Mucosa of descending colon (tissue), 3 donors: ENCODE data around the gene PPARD. TPM values are rescaled to one million over a fixed set of nuclear protein-coding genes. Genes with fewer than 3 reads are reported as not detected.
"Not testable (repeated sequence)": the region's sequence is repeated elsewhere in the genome, so short reads cannot be mapped to it uniquely, and the experiment has no call there.

Experiments
- ATAC-seq: fragments of 200-7000 bp; cut with Tn5 transposase; one replicate; pipeline ENCODE4 v1.9.1; 2020; ENCODE audit warnings: mild to moderate bottlenecking, moderate library complexity
- DNase-seq, 3 donors: peaks; one replicate each; pipeline ENCODE4 v3.0.0-alpha.2; 2020
- H3K36me3 ChIP-seq: fragments of 200-600 bp; one replicate; pipeline ENCODE4 v1.8.0; 2021; ENCODE audit warnings: low read depth, mild to moderate bottlenecking
- H3K4me1 ChIP-seq: fragments of 200-600 bp; one replicate; pipeline ENCODE4 v1.8.0; 2021; ENCODE audit warnings: low read depth, mild to moderate bottlenecking
- H3K4me3 ChIP-seq: fragments of 200-600 bp; one replicate; pipeline ENCODE4 v1.8.0; 2021; ENCODE audit warnings: mild to moderate bottlenecking
- H3K9me3 ChIP-seq: fragments of 200-600 bp; one replicate; pipeline ENCODE4 v1.8.0; 2021; ENCODE audit warnings: mild to moderate bottlenecking
- intact Hi-C, 2 donors: fragments of 100-400 bp; cut with DNase I in 1 of 2; cut with micrococcal nuclease in 1 of 2; formaldehyde crosslinking; loops; one replicate each; pipeline versions ENCODE4 v1.11.0 to v1.11.1; 2022; cut with DNase I, micrococcal nuclease
- total RNA-seq, 3 donors: library from RNA; stranded (reverse); fragmentation: NEBNext Ultra II Directional in 2 of 3; extraction: Animal tissue kit (Norgen Biotek cat#: 25700) in 2 of 3; gene quantifications; one replicate each; pipeline versions ENCODE4 v1.2.1 to v1.2.4, GENCODE V29; 2021 to 2023
- TF ChIP-seq, protein P1 (sequence below): fragments of 200-600 bp; IDR thresholded peaks from one replicate; pipeline ENCODE4 v1.8.0; 2022; ENCODE audit warnings: antibody characterized with exemption, mild to moderate bottlenecking
- donor health status: DM: no; HTN: no; CAD: no; lungs with moderate emphysema.
- donor health status: DM: no; HTN: no; CAD: no.
- donor health status: DM: no; HTN: yes; CAD: no.

PPARD gene
- total RNA-seq, 3 donors from 2014 or later, result 44.4 to 66.7 (median 65.6) TPM

DNA sequence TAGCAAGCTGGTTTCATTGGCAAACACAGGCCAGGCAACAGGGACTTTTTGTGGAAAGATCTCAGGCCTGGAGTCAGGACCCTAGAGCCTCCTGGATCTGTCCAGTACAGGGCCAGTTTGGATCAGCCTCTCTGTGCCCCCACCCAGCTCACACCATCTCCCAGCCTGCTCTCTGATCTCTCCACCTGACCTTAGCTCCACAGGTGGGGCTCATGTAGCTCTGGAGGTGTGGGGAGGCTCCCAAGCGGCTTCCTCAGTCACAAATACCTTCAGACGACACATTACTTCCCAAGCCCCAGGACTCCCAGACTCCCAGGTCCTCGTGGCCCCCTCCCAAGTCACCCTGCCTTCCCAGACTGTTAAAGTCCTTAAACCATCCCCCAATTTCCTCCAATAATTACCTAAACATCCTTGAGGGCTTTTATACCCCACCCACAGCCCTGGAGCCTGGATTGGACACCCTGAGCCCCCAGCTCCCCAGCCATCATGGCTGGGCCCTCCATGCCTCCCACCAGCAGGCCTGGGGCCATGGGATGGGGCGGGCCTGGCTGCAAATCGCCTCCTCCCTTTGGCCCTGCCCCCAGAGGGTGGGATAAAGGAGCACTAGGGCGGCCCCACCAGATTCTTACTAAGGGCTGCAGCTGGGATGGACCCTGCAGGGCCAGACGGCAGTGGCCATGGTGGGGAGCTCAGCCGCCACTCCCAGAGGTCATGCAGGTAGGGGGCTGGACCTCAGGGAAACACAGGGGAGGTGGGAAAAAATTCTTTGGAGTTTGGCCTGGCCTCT is 93.9 kb downstream of the PPARD start:
- DNase-seq, result peak in 2 of 3 donors; percentile 28 to 43
- H3K4me3 ChIP-seq, result no peak overlapping the region
- no peaks in the 10 kb centered on the region for H3K36me3 ChIP-seq
- intact Hi-C loops, result no loop called here
- no peaks in the 10 kb centered on the region for H3K9me3 ChIP-seq
- ATAC-seq, result peak; percentile 28
- H3K4me1 ChIP-seq, result peaks cover 24% of the 10 kb centered on the region
- TF ChIP-seq, protein P1, sequence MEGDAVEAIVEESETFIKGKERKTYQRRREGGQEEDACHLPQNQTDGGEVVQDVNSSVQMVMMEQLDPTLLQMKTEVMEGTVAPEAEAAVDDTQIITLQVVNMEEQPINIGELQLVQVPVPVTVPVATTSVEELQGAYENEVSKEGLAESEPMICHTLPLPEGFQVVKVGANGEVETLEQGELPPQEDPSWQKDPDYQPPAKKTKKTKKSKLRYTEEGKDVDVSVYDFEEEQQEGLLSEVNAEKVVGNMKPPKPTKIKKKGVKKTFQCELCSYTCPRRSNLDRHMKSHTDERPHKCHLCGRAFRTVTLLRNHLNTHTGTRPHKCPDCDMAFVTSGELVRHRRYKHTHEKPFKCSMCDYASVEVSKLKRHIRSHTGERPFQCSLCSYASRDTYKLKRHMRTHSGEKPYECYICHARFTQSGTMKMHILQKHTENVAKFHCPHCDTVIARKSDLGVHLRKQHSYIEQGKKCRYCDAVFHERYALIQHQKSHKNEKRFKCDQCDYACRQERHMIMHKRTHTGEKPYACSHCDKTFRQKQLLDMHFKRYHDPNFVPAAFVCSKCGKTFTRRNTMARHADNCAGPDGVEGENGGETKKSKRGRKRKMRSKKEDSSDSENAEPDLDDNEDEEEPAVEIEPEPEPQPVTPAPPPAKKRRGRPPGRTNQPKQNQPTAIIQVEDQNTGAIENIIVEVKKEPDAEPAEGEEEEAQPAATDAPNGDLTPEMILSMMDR, result no peak

DNA sequence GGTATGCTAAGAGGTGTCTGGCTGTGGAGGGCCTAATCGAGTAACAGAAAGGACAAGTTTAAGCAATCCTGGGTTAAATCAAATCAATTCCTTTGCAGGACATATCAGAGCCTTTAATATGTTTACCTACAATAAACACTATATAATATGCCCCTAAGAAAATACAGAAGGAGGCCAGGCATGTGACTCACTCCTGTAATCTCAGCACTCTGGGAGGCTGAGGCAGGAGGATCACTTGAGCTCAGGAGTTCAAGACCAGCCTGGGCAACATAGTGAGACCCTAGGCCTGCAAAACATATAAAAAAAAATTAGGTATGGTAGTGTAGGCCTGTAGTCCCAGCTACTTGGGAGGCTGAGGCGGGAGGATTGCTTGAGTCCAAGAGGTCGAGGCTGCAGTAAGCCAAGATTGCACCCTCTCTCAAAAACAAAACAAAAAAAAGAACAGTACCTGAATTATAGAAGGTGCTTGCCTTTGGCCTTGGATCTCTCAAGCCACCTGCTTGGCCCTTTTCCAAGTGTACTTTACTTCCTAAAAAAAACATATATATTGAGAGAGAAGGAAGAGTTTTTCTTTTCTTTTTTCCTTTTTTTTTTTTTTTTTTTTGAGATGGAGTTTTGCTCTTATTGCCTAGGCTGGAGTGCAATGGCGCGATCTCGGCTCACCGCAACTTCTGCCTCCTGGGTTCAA is 96.2 kb downstream of the PPARD start:
- H3K4me3 ChIP-seq, ATAC-seq, intact Hi-C loops, H3K36me3 ChIP-seq, H3K9me3 ChIP-seq: not testable (repeated sequence)
- peak in 1 of 3 donors; percentile 33 for DNase-seq
- H3K4me1 ChIP-seq, result peaks cover 13% of the 10 kb centered on the region

DNA sequence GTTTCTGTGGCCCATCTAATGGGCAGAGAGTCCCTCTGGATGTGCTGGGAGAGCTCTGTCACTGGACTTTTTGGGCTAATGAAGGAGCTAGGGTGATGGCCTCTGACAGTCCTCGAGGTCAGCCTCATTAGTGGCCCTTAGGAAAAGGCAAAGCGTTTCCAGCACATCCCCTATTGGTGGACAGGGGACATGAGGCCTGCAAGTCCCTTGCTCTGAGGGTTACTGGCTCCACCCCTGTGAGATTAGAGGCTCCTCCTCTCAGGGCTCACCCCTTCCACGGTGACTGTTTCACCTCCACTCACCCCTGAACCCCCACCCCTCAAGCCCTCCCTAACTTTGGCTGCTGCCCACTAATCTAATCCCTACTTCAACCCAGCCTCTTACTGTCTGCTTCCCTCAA is 97.0 kb downstream of the PPARD start:
- Histone ChIP-seq H3K4me3 (no peak overlapping the region), H3K36me3 (no peaks in the 10 kb centered on the region), H3K9me3 (no peaks in the 10 kb centered on the region), H3K4me1 (peaks cover 13% of the 10 kb centered on the region)
- TF ChIP-seq, protein P1, result no peak
- no peak for ATAC-seq
- intact Hi-C loops, result no loop called here
- no peak for DNase-seq

DNA sequence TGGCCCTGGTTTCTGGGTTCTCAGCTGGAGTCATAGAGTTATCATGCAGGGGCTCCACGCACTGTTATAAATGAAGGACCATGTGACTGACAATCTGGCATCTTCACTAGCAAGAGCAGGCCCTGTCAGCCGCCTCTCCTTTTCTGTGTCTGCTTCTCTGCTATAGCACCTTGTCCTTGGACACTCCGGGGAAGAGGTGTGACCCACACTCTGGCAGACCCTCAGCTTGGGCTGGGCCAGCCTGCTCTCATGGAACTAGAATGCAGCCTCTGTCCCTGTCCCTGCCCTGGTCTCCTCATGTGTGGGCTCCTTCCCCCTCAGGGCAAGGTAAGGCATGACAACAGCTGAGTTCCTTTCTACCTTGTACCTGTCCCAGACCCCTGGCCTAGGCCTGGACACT is 98.8 kb downstream of the PPARD start:
- DNase-seq (no peak), ATAC-seq (no peak)
- TF ChIP-seq, protein P1, result no peak
- no peaks in the 10 kb centered on the region for H3K9me3 ChIP-seq
- H3K4me1 ChIP-seq, result no peaks in the 10 kb centered on the region
- intact Hi-C loops, result no loop called here
- no peaks in the 10 kb centered on the region for H3K36me3 ChIP-seq
- H3K4me3 ChIP-seq, result no peak overlapping the region

DNA sequence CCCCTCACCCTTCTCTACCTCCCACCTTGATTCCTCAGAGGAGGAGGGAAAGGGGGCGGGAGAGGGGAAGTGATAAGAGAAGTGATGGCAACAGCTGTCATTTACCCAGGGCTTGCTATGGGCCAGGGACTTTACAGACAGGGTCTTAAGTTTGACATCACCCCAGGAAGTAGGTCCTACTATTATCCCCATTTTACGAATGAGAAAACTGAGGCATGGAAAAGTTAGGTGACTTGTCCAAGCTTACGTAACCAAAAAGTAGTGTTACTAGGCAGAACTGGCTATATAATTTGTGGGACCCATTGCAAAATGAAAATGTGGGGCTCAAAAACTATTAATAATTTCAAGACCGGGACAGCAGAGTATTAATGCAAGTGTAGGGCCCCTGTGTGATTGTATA is 99.3 kb downstream of the PPARD start:
- H3K4me1 ChIP-seq, result no peaks in the 10 kb centered on the region
- intact Hi-C loops, result no loop called here
- no peak for ATAC-seq
- no peaks in the 10 kb centered on the region for H3K9me3 ChIP-seq
- DNase-seq, result no peak
- no peak overlapping the region for H3K4me3 ChIP-seq
- TF ChIP-seq, protein P1, result no peak
- no peaks in the 10 kb centered on the region for H3K36me3 ChIP-seq

DNA sequence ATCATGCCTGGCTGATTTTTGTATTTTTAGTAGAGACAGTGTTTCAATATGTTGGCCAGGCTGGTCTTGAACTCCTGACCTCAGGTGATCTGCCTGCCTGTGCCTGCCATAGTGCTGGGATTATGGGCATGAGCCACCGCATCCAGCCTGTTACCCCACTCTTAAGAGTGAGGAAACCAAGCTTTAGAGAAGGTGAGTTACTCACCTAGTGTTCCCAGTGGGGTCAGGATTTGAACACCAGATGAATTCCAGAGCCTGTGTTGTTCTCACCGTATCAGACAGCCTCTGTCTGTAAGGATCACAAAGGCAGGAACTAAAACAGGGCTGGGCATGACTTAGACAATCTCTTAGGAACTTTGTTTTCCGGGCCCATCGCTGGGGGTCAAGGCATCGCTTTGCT is 100.3 kb downstream of the PPARD start:
- intact Hi-C loops, result no loop called here
- TF ChIP-seq, protein P1, result no peak
- Histone ChIP-seq H3K36me3 (no peaks in the 10 kb centered on the region), H3K4me3 (no peak overlapping the region), H3K9me3 (no peaks in the 10 kb centered on the region), H3K4me1 (no peaks in the 10 kb centered on the region)
- no peak for DNase-seq
- no peak for ATAC-seq
